IMR-90 (cell line): Measurements from ENCODE around the gene MTMR3. TPM values are rescaled to one million over a fixed set of nuclear protein-coding genes. Genes with fewer than 3 reads are reported as not detected.

Source experiments
- ATAC-seq: fragments of 200-7000 bp; cut with Tn5 transposase; 2 replicates; pipeline ENCODE4 v1.9.1; 2020; ENCODE audit warnings: low read depth, mild to moderate bottlenecking, moderate library complexity
- BruUV-seq: library from RNA; stranded (reverse); fragments of 400-500 nt; replicated peaks from 2 replicates; lab custom pipeline; 2021; lab: Mats Ljungman, UMichigan
- CTCF ChIA-PET: fragments of 300-600 bp; formaldehyde crosslinking; extraction: SDS; loops from one replicate; lab custom pipeline; 2021; ENCODE audit warnings: antibody characterized with exemption; lab: Yijun Ruan, JAX
- POLR2A ChIA-PET: fragments of 300-600 bp; sonication (Branson Sonifier 250); formaldehyde crosslinking; loops from one replicate; lab custom pipeline; 2022; ENCODE audit warnings: antibody characterized with exemption; ENCODE audit not compliant: unreplicated experiment; lab: Charles Lee
- DNase-seq: peaks from one replicate; pipeline ENCODE4 v3.0.0; 2013
- H2AFZ ChIP-seq: replicated peaks from 2 replicates; pipeline ENCODE3; 2013; ENCODE audit warnings: low read length, mild to moderate bottlenecking; ENCODE audit not compliant: poor library complexity
- H2AK5ac ChIP-seq: 2 replicates; pipeline ENCODE4 v1.6.1; 2013; ENCODE audit warnings: low read depth, low read length, inconsistent platforms
- H2AK9ac ChIP-seq: replicated peaks from 2 replicates; pipeline ENCODE3; 2013; ENCODE audit warnings: mild to moderate bottlenecking, low read depth, low read length, moderate library complexity; ENCODE audit not compliant: poor library complexity
- H2BK120ac ChIP-seq: 2 replicates; pipeline ENCODE4 v1.6.1; 2013; ENCODE audit warnings: low read depth, low read length, inconsistent platforms
- H2BK15ac ChIP-seq: 3 replicates; pipeline ENCODE4 v1.6.1; 2013; ENCODE audit warnings: low read depth, low read length, inconsistent platforms
- H2BK20ac ChIP-seq: 2 replicates; pipeline ENCODE4 v1.6.1; 2013; ENCODE audit warnings: low read depth, mild to moderate bottlenecking, inconsistent platforms, low read length, moderate library complexity
- H2BK5ac ChIP-seq: 2 replicates; pipeline ENCODE4 v1.6.1; 2013; ENCODE audit warnings: mild to moderate bottlenecking, low read depth, low read length, inconsistent platforms; ENCODE audit not compliant: poor library complexity, severe bottlenecking
- H3K14ac ChIP-seq: replicated peaks from 2 replicates; pipeline ENCODE4 v1.6.1; 2013; ENCODE audit warnings: low read depth, low read length, inconsistent platforms
- H3K18ac ChIP-seq: 2 replicates; pipeline ENCODE4 v1.6.1; 2013; ENCODE audit warnings: low read depth, low read length, control low read depth
- H3K23ac ChIP-seq: 2 replicates; pipeline ENCODE4 v1.6.1; 2013; ENCODE audit warnings: low read depth, low read length, inconsistent platforms
- H3K27ac ChIP-seq: 2 replicates; pipeline ENCODE4 v1.5.1; 2013; ENCODE audit warnings: mild to moderate bottlenecking, control low read depth, low read length; ENCODE audit not compliant: insufficient read depth
- H3K27me3 ChIP-seq: 2 replicates; pipeline ENCODE4 v1.6.1; 2013; ENCODE audit warnings: low read length; ENCODE audit not compliant: control insufficient read depth, insufficient read depth
- H3K36me3 ChIP-seq: 2 replicates; pipeline ENCODE4 v1.6.1; 2013; ENCODE audit warnings: low read length, mixed read lengths; ENCODE audit not compliant: control insufficient read depth, insufficient read depth
- H3K4ac ChIP-seq: 2 replicates; pipeline ENCODE4 v1.6.1; 2013; ENCODE audit warnings: low read depth, low read length, inconsistent platforms
- H3K4me1 ChIP-seq: 2 replicates; pipeline ENCODE4 v1.6.1; 2013; ENCODE audit warnings: low read length, mixed read lengths; ENCODE audit not compliant: control insufficient read depth, insufficient read depth
- H3K4me2 ChIP-seq: 2 replicates; pipeline ENCODE4 v1.6.1; 2013; ENCODE audit warnings: low read depth, mild to moderate bottlenecking, control low read depth, low read length, moderate library complexity
- H3K4me3 ChIP-seq: 2 replicates; pipeline ENCODE4 v1.5.1; 2013; ENCODE audit warnings: low read depth, mild to moderate bottlenecking, control low read depth, low read length, moderate library complexity; ENCODE audit not compliant: insufficient read depth
- H3K56ac ChIP-seq: 2 replicates; pipeline ENCODE4 v1.6.1; 2013; ENCODE audit warnings: low read length, inconsistent platforms; ENCODE audit not compliant: insufficient read depth; ENCODE audit errors: extremely low read depth
- H3K79me1 ChIP-seq, 2 experiments: 2 replicates each; pipeline ENCODE4 v1.6.1; 2013; ENCODE audit warnings: low read length in 2 of 2, inconsistent platforms in 1 of 2, low read depth in 1 of 2
- H3K9ac ChIP-seq: 2 replicates; pipeline ENCODE4 v1.6.1; 2013; ENCODE audit warnings: low read depth, low read length, control low read depth
- H3K9me1 ChIP-seq: 2 replicates; pipeline ENCODE4 v1.6.1; 2013; ENCODE audit warnings: low read length, inconsistent platforms; ENCODE audit not compliant: insufficient read depth
- H3K9me3 ChIP-seq: 2 replicates; pipeline ENCODE4 v1.6.1; 2013; ENCODE audit warnings: low read length; ENCODE audit not compliant: control insufficient read depth, insufficient read depth
- H4K20me1 ChIP-seq: 2 replicates; pipeline ENCODE4 v1.6.1; 2013; ENCODE audit warnings: low read length, inconsistent platforms; ENCODE audit not compliant: insufficient read depth
- H4K5ac ChIP-seq: 2 replicates; pipeline ENCODE4 v1.6.1; 2013; ENCODE audit warnings: mild to moderate bottlenecking, low read depth, low read length, control low read depth
- H4K8ac ChIP-seq, 2 experiments: 2 replicates each; pipeline ENCODE4 v1.6.1; 2013; ENCODE audit warnings: low read depth in 2 of 2, low read length in 2 of 2, control low read depth in 1 of 2, inconsistent platforms in 1 of 2
- H4K91ac ChIP-seq: 2 replicates; pipeline ENCODE4 v1.6.1; 2013; ENCODE audit warnings: low read depth, low read length, inconsistent platforms; ENCODE audit not compliant: insufficient read depth
- CEBPB ChIP-seq: IDR thresholded peaks from 2 replicates; pipeline ENCODE4 v1.6.1; 2012; ENCODE audit warnings: low read depth, low read length, improper control_type of control experiment
- MXI1 ChIP-seq: IDR thresholded peaks from 2 replicates; pipeline ENCODE4 v1.6.1; 2012; ENCODE audit warnings: low read depth, mild to moderate bottlenecking, low read length, moderate library complexity, borderline replicate concordance
- WGBS, 2 experiments: methylation state at CpG; one replicate each; pipeline versions ENCODE4 v1.1.5 to v1.1.7; 2013; ENCODE audit warnings: missing lambda C conversion rate in 2 of 2; ENCODE audit not compliant: insufficient read length in 1 of 2; ENCODE audit errors: extremely low coverage in 2 of 2; 5-methylcytosine and 5-hydroxymethylcytosine counted together
- dilution Hi-C: fragments of 300-500 bp; cut with HindIII; formaldehyde crosslinking; loops from one replicate; pipeline ENCODE4 v1.14.3; 2018; ENCODE audit warnings: low sequenced_read_pairs; ENCODE audit not compliant: unreplicated experiment
- in situ Hi-C: fragments of 300-500 bp; cut with MboI; formaldehyde crosslinking; loops from 3 replicates; pipeline ENCODE4 v1.14.3; 2019; ENCODE audit warnings: low sequenced_read_pairs, inconsistent platforms, mixed read lengths
- intact Hi-C: fragments of 100-400 bp; cut with micrococcal nuclease; formaldehyde crosslinking; loops from 2 replicates; pipeline ENCODE4 v1.10.0; 2022
- polyA plus RNA-seq, 3 experiments: library from polyadenylated mRNA; depleted of rRNA; stranded (reverse); fragments of >200 nt; gene quantifications; 2 replicates each; pipeline ENCODE4 v1.2.3, GENCODE V29; 2012; ENCODE audit warnings: low replicate concordance in 1 of 3
- total RNA-seq: library from RNA; depleted of rRNA; stranded (reverse); fragments of >200 nt; gene quantifications from 2 replicates; pipeline ENCODE4 v1.2.3, GENCODE V29; 2012
- TF ChIP-seq, protein P1 (sequence below): fragments of 150-350 bp; IDR thresholded peaks from 2 replicates; pipeline ENCODE4 v1.6.1; 2016; ENCODE audit warnings: low read depth, mild to moderate bottlenecking, low read length, moderate library complexity, borderline replicate concordance

Gene MTMR3
- total and polyA plus RNA-seq, 2 of the 4 experiments (the other 2 are of a cell fraction), result 21.3 to 29.4 TPM

DNA sequence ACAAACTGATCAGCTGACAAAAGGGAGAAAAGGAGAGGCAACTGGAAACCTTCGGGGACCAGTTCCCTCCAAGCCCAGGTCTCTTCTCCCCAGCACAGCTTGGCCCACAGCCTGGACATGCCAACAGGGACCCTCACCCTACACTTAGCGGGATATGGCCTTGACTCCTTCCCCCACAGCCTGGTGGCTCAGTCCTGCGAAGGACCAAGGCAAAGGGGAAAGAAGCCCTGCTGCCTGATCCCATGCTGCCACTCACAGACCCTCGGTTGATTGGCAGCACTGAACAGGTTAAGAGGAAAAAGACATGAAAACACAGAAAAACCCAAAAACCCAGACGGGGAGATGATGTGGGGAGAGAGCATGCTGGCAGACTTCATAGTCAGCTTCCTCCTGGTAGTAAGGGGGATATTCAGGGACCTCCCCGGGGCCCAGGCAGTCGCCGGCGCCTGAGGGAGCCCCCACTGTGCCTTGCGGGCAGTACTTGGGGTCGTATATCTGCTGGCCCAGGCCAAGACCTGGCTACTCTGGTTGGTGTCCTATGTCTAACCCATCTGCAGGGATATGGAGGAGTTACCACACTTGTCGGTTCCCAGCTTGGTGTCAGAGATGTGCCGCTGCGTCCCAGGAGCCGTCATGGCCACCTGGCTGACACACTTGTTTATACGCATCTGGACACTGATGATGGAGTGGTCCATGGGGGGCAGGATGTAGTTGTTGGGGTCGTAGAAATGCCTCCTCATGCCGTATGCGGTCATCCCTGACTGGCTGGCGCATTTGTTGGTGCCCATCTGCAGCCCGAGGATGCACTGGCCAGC is 163.1 kb downstream of the MTMR3 start:
- whole genome bisulfite sequencing, 2 experiments, result 86% methylated on average over 5 of the region's 21 CpGs; no CpG with 5 or more reads in 1 of the 2 experiments
- intact Hi-C loops, result no loop called here
- Histone ChIP-seq H2BK20ac (no peak overlapping the region), H3K4me1 (peaks cover 4% of the 10 kb centered on the region; the same call in 1 of the 2 replicates), H4K20me1 (no peaks in the 10 kb centered on the region), H3K36me3 (no peaks in the 10 kb centered on the region), H3K14ac (no peak overlapping the region), H3K18ac (no peak overlapping the region), H3K9me3 (no peaks in the 10 kb centered on the region), H4K91ac (no peak overlapping the region), H3K79me1 (no peaks in the 10 kb centered on the region), H3K4me2 (no peak overlapping the region), H2BK120ac (no peak overlapping the region), H3K23ac (no peak overlapping the region), H3K27ac (no peak overlapping the region), H3K27me3 (no peaks in the 10 kb centered on the region), H2BK5ac (no peak overlapping the region), H2BK15ac (no peak overlapping the region), H2AK9ac (no peak overlapping the region), H3K9me1 (peaks cover 2% of the 10 kb centered on the region), H3K4me3 (no peak overlapping the region), H4K8ac (no peak overlapping the region), H3K9ac (no peak overlapping the region), H2AK5ac (no peak overlapping the region), H4K5ac (no peak overlapping the region), H3K4ac (no peak overlapping the region), H2AFZ (no peak overlapping the region), H3K56ac (no peak overlapping the region)
- POLR2A ChIA-PET, result no interaction called here
- no peak for ATAC-seq
- BruUV-seq, result no TSS peak
- CTCF ChIA-PET, result no interaction called here
- in situ Hi-C loops, result no loop called here
- dilution Hi-C loops, result loop anchor here (25.0 kb wide), 1 partner anchor 359 kb away; no protein-coding TSS in a partner anchor
- no peak for DNase-seq
- TF ChIP-seq, protein P1, sequence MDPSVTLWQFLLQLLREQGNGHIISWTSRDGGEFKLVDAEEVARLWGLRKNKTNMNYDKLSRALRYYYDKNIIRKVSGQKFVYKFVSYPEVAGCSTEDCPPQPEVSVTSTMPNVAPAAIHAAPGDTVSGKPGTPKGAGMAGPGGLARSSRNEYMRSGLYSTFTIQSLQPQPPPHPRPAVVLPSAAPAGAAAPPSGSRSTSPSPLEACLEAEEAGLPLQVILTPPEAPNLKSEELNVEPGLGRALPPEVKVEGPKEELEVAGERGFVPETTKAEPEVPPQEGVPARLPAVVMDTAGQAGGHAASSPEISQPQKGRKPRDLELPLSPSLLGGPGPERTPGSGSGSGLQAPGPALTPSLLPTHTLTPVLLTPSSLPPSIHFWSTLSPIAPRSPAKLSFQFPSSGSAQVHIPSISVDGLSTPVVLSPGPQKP, result no peak
- TF ChIP-seq CEBPB (no peak), MXI1 (no peak)
